Choroid plexus epithelial cell (primary cell): ENCODE results near the gene PYGO2.

ENCODE experiments used
- DNase-seq: peaks from one replicate; pipeline ENCODE4 v3.0.0-alpha.2; 2010; ENCODE audit warnings: low read depth
- H3K4me3 ChIP-seq: 2 replicates; pipeline ENCODE4 v1.5.1; 2011; ENCODE audit warnings: low read depth, mild to moderate bottlenecking, control low read depth, low read length, moderate library complexity
- CTCF ChIP-seq: conservative IDR thresholded peaks from 2 replicates; pipeline ENCODE4 v1.5.1; 2011; ENCODE audit warnings: low read depth, mild to moderate bottlenecking, control low read depth, inconsistent platforms, low read length, moderate library complexity

Gene PYGO2

GRCh38 chr1:154974102-154974807 is 12.7 kb upstream of the PYGO2 start, which contains the start of gene CKS1B:
Gene CKS1B, plus strand, starts transcription at chr1:154974681. Its CDS starts 65 bp downstream, at chr1:154974746.
- H3K4me3 ChIP-seq: peak within 1 kb of the TSS; percentile 83
- peak; percentile 100 for DNase-seq
- no peak for TF ChIP-seq CTCF

- peak overlapping the region; percentile 83 for H3K4me3 ChIP-seq
- peak; percentile 43 for TF ChIP-seq CTCF
- peak; percentile 98 for DNase-seq
Measured at GRCh38 chr1:154973344-154974101, 11.9 kb upstream of the PYGO2 start.

- H3K4me3 ChIP-seq: peak overlapping the region; percentile 83
- no peak for TF ChIP-seq CTCF
- DNase-seq: peak; percentile 92
Measured at GRCh38 chr1:154972517-154973343, 11.1 kb upstream of the PYGO2 start.

- H3K4me3 ChIP-seq: peak overlapping the region; percentile 83
Measured at GRCh38 chr1:154972213-154972516, 10.6 kb upstream of the PYGO2 start.

GRCh38 chr1:154971341-154971998 is 9.9 kb upstream of the PYGO2 start:
- peak overlapping the region; percentile 71 for H3K4me3 ChIP-seq
- no peak for TF ChIP-seq CTCF
- DNase-seq: peak; percentile 61

More at GRCh38 chr1:154972213-154972516, 10.6 kb upstream of the PYGO2 start:
- DNase-seq: no peak
- TF ChIP-seq CTCF: no peak

- no peak for TF ChIP-seq CTCF
- DNase-seq: peak; percentile 94
- H3K4me3 ChIP-seq: peak within 1 kb of the TSS; percentile 71
Measured at GRCh38 chr1:154970631-154971340, 9.2 kb upstream of the PYGO2 start, which contains the start of gene SHC1. Gene SHC1, minus strand, starts transcription at chr1:154970747. Its CDS starts 221 bp downstream, at chr1:154970526.
